ENCODE results near the gene OR5AL1. TPM values are rescaled to one million over a fixed set of nuclear protein-coding genes. Genes with fewer than 3 reads are reported as not detected.

The OR5AL1 gene
- total RNA-seq (ENCODE audit: low replicate concordance): not detected in 2 replicates

DNA sequence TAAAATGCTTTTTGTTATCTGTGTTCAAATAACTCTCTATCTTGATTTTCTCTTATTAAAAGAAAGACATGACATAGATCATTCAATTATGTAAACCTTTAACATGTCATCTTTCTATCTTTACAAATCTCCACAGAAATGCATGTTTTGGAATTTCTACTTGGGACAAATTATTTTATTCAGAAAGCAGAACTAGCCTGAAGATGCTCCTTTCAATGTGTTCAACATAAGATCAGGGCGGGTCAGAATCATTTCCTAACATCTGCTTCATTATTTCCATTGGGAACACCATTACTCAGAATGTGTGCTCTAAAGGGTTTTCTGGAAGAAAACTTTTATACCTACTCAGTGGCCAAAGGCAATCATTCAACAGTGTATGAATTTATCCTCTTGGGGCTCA lies at the start of gene OR5AL1:
OR5AL1 (plus strand) TSS at position 301 of the 400 bp plus-strand sequence.
- Histone ChIP-seq H3K79me2 (ENCODE audit: low read depth) (no peaks in the 10 kb centered on the region), H3K27ac (no peak within 1 kb of the TSS), H3K9me3 (ENCODE audit: low read depth) (no peaks in the 10 kb centered on the region), H3F3A (ENCODE audit: low read depth) (no peaks in the 10 kb centered on the region), H3K36me3 (no peaks in the 10 kb centered on the region), H4K20me1 (ENCODE audit: low read depth) (no peaks in the 10 kb centered on the region), H2AFZ (replicated peaks) (no peak within 1 kb of the TSS), H3K4me2 (no peak within 1 kb of the TSS), H3K4me3 (no peak within 1 kb of the TSS), H3K27me3 (no peaks in the 10 kb centered on the region), H3K9ac (no peak within 1 kb of the TSS), H3K4me1 (no peaks in the 10 kb centered on the region)
- Mint-ChIP-seq H3K4me1 (no peaks in the 10 kb centered on the region), H3K27ac (no peak within 1 kb of the TSS), H3K4me3 (no peak within 1 kb of the TSS), H3K9me3 (no peaks in the 10 kb centered on the region), H3K36me3 (no peaks in the 10 kb centered on the region), H3K27me3 (ENCODE audit: insufficient read depth, low read depth) (peaks cover 2% of the 10 kb centered on the region)
- DNase-seq (ENCODE audit: low spot score): no peak
- TF ChIP-seq, protein P1, sequence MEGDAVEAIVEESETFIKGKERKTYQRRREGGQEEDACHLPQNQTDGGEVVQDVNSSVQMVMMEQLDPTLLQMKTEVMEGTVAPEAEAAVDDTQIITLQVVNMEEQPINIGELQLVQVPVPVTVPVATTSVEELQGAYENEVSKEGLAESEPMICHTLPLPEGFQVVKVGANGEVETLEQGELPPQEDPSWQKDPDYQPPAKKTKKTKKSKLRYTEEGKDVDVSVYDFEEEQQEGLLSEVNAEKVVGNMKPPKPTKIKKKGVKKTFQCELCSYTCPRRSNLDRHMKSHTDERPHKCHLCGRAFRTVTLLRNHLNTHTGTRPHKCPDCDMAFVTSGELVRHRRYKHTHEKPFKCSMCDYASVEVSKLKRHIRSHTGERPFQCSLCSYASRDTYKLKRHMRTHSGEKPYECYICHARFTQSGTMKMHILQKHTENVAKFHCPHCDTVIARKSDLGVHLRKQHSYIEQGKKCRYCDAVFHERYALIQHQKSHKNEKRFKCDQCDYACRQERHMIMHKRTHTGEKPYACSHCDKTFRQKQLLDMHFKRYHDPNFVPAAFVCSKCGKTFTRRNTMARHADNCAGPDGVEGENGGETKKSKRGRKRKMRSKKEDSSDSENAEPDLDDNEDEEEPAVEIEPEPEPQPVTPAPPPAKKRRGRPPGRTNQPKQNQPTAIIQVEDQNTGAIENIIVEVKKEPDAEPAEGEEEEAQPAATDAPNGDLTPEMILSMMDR (IDR thresholded peaks at IDR 0.05): no peak
- no peak for TF ChIP-seq EZH2phosphoT487 (IDR thresholded peaks at IDR 0.05)
- TF ChIP-seq EZH2 (IDR thresholded peaks at IDR 0.05): no peak

DNA sequence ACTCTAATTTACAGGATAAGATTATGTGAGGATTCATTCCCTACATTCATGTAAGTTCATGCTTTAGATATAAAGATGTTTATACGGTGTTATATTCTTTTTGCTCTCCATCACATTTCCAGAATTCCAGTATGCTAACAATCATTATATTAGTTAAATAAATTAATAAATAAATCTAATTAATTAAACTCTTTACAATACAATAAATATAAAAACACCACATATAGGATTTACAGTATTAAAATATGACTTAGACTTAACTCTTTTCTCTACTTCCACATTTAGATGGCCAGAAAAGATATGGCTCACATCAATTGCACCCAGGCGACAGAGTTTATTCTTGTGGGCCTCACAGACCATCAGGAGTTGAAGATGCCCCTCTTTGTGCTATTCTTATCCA lies 37.2 kb upstream of the OR5AL1 start, which contains the start of gene OR8U1:
OR8U1 (plus strand) TSS at position 301 of the 400 bp plus-strand sequence; CDS start at position 301, 0 bp downstream.
- H3K79me2 ChIP-seq (ENCODE audit: low read depth): no peaks in the 10 kb centered on the region
- Mint-ChIP-seq H3K36me3 (no peaks in the 10 kb centered on the region), H3K4me1 (no peaks in the 10 kb centered on the region), H3K27me3 (ENCODE audit: insufficient read depth, low read depth) (no peaks in the 10 kb centered on the region), H3K4me3 (no peak within 1 kb of the TSS), H3K9me3 (no peaks in the 10 kb centered on the region), H3K27ac (no peak within 1 kb of the TSS)
- no peak within 1 kb of the TSS for H3K27ac ChIP-seq
- no peaks in the 10 kb centered on the region for H3K4me1 ChIP-seq
- TF ChIP-seq EZH2 (IDR thresholded peaks at IDR 0.05) (no peak), EZH2phosphoT487 (IDR thresholded peaks at IDR 0.05) (no peak)
- TF ChIP-seq, protein P1 (IDR thresholded peaks at IDR 0.05): no peak
- no peaks in the 10 kb centered on the region for H3K27me3 ChIP-seq
- H3K9me3 ChIP-seq (ENCODE audit: low read depth): no peaks in the 10 kb centered on the region
- no peaks in the 10 kb centered on the region for H4K20me1 ChIP-seq (ENCODE audit: low read depth)
- no peak within 1 kb of the TSS for H3K4me2 ChIP-seq
- peak within 1 kb of the TSS; percentile 32 for H2AFZ ChIP-seq (replicated peaks)
- H3F3A ChIP-seq (ENCODE audit: low read depth): no peaks in the 10 kb centered on the region
- no peak within 1 kb of the TSS for H3K9ac ChIP-seq
- H3K36me3 ChIP-seq: no peaks in the 10 kb centered on the region
- no peak within 1 kb of the TSS for H3K4me3 ChIP-seq
- DNase-seq (ENCODE audit: low spot score): no peak

DNA sequence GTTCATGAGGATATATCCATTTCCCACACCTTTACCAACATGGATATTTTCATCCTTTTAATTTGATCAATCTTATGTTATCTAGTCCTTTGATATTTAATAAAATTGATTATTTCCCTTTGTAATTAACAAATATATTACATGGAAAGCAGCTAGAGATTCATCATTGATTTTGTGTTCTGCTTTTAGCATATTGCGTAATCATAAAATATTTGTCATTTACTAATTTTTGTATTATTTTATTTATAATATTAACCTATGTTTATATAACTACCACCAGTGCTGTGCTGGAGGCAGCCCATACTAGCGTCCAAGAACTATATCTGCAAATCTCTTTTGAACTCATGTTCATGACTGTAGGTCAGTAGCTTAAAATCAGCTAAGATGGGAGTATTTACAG lies 32.4 kb upstream of the OR5AL1 start:
- Mint-ChIP-seq H3K27ac (no peak overlapping the region), H3K4me3 (no peak overlapping the region), H3K4me1 (no peaks in the 10 kb centered on the region), H3K9me3 (no peaks in the 10 kb centered on the region), H3K36me3 (no peaks in the 10 kb centered on the region), H3K27me3 (ENCODE audit: insufficient read depth, low read depth) (no peaks in the 10 kb centered on the region)
- Histone ChIP-seq H3K9me3 (ENCODE audit: low read depth) (no peaks in the 10 kb centered on the region), H3F3A (ENCODE audit: low read depth) (no peaks in the 10 kb centered on the region), H3K27me3 (no peaks in the 10 kb centered on the region), H3K36me3 (no peaks in the 10 kb centered on the region), H3K4me2 (no peak overlapping the region), H3K4me1 (no peaks in the 10 kb centered on the region), H3K9ac (no peak overlapping the region), H3K79me2 (ENCODE audit: low read depth) (no peaks in the 10 kb centered on the region), H4K20me1 (ENCODE audit: low read depth) (no peaks in the 10 kb centered on the region), H3K4me3 (no peak overlapping the region), H3K27ac (no peak overlapping the region), H2AFZ (replicated peaks) (no peak overlapping the region)
- TF ChIP-seq, protein P1 (IDR thresholded peaks at IDR 0.05): no peak
- TF ChIP-seq EZH2phosphoT487 (IDR thresholded peaks at IDR 0.05): no peak
- TF ChIP-seq EZH2 (IDR thresholded peaks at IDR 0.05): no peak
- DNase-seq (ENCODE audit: low spot score): no peak

Measured in neural progenitor cell (in vitro differentiated cells).